ENCODE data around the gene FRMD4B.

Gene FRMD4B

GRCh38 chr3:69403454-69403853 is 17.6 kb upstream of the FRMD4B start:
- no peak for DNase-seq

DNA sequence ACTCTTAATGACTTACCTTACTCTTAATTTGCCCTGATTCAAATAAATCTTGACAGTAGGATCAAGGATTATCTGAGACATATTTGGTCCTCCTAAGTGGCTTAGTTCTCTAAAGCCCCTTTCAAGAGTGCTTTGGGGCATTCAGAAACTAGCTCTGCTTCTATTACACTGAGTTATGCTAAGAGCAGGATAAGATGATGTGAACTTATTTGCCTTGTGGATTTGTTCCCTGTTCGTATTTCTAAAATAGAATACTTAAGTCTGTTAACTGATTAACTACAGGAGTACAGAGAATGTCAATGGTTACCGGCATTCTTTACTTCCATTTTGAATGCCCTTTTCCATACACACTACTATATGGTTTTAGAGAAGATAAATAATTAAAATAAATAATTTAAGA is 14.8 kb upstream of the FRMD4B start:
- DNase-seq, result no peak

GRCh38 chr3:69392850-69393249 is 7.0 kb upstream of the FRMD4B start:
- no peak for DNase-seq

DNA sequence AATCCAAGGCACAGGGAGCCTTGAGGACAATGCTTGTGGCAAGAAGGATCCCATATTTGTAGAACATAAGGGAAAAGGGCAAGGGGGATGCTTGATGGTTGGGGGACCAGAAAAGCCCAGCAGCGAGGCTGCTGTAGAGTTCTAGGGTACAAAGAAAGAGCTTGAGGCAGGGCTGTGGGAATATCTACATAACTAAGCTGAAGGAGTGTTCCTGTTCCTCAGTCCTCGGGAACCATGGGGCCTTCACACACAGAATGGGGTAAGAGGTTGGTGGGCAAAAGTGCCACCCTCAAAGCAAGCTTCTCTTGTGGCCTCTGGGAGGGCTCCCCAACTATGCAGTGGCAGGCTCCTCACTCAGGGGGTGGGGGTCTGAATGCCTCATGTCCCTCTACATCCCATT is 6.5 kb upstream of the FRMD4B start:
- no peak for DNase-seq

- DNase-seq, result no peak
Measured at GRCh38 chr3:69391554-69391953, 5.7 kb upstream of the FRMD4B start.

DNA sequence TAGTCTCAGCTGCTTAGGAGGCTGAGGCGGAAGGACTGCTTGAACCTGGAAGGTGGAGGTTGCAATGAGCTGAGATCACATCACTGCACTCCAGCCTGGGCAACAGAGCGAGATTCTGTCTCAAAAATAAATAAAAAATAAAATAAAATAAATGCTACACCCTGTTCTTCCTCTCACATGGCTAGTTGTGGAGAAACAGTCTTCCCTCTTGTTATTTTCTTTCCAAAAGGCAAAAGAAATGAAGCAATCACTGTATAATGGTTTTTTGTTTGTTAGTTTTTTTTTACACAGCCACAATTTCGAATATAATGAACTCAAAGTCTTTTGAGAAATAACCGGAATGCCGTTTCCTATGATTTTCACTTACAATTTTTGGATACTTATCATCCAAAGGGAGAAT is 4.9 kb upstream of the FRMD4B start:
- no peak for DNase-seq

- DNase-seq, result no peak
Measured at GRCh38 chr3:69389520-69390248, 3.8 kb upstream of the FRMD4B start.

GRCh38 chr3:69388241-69388640 is 2.4 kb upstream of the FRMD4B start:
- DNase-seq, result no peak

GRCh38 chr3:69386556-69387385 is 883 bp upstream of the FRMD4B start:
- no peak for DNase-seq

DNA sequence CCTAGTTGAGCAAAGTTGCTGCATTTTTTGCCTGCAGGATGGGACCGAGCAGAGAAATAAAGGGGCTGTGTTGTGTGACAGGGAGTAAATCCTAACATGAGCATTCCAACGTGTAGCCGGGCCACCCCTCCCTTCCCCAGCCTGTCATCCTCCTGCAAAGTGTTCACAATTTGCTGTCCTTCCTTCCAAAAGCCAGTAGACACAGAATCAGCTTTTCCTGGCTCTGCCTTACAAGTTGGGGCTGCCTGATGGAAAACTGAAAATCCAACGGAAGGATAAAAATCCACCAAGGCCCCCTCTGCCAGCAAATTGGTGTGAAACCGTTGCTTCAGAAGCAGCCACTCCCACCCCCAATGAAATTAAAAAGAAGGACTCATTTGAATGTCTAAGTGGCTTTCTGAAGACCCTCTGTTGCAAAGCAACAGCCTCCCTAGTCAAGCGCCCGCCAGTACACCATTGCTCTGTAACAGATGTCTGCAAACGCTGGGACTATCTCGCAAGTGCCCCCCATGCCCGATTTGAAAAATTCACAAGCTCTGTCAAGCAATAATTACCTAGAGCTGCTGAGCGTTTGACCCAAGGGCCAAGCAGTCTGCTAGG is 665 bp downstream of the FRMD4B start:
- no peak for DNase-seq

DNA sequence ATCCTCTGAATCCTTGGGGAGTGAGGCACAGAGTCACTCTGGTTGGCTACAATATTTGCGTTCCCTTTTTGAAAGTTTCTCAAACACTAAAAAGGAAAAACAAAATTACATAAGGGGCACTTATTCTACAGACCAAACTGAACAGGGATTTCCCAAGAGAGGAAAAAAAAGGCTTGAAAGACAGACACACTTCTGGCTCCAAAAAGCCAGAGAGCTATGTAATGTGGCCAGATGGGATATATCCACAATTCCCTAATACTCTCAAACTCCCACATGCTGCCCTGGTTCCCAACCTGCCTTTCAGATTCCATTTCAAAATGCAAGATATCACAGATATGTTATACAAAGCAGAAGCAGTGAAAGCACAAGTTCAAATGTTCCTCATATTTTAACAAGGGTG is 1.6 kb downstream of the FRMD4B start:
- DNase-seq, result no peak

DNA sequence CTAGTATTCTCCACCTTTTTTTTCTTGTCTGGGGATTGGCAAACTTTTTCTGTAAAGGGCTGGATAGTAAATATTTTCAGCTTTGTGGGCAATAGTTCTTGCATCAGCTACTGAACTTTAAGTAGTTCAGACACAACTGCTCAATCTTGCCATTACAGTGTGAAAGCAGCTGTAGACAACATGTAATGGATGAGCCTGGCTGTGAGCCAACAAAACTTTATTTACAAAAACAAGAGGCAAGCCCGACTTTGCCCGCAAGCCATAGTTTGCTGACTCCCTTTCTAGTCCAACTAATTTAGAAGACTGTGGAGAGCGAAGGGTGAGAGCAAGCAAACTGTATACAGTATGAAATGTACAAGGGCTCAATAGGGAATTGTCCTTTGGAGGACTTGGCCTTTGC is 6.2 kb downstream of the FRMD4B start:
- no peak for DNase-seq

- no peak for DNase-seq
Measured at GRCh38 chr3:69378112-69378802, 7.6 kb downstream of the FRMD4B start.

GRCh38 chr3:69377262-69377661 is 8.6 kb downstream of the FRMD4B start:
- DNase-seq, result no peak

DNA sequence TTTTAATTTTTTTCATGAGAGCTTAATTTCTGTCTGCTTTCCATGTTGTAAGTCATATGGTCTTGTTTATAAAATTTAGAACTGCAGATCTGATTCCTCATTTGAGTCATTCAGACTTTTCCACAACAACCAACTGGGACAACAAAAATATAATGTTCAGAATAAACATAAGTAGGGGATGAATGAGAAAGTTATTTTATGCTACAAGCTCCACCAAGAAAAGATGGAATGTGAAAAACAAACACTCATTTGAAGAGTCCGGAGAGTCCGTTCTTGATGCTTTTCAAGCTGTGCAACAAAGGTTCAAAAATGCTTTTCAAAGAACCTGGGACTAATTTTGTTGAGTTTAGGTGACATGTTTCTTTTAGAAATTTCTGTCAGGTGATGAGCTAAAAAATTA is 9.2 kb downstream of the FRMD4B start:
- DNase-seq, result no peak

- DNase-seq, result no peak
Measured at GRCh38 chr3:69371816-69372215, 14.1 kb downstream of the FRMD4B start.

- no peak for DNase-seq
Measured at GRCh38 chr3:69370901-69371301, 15.0 kb downstream of the FRMD4B start.

DNA sequence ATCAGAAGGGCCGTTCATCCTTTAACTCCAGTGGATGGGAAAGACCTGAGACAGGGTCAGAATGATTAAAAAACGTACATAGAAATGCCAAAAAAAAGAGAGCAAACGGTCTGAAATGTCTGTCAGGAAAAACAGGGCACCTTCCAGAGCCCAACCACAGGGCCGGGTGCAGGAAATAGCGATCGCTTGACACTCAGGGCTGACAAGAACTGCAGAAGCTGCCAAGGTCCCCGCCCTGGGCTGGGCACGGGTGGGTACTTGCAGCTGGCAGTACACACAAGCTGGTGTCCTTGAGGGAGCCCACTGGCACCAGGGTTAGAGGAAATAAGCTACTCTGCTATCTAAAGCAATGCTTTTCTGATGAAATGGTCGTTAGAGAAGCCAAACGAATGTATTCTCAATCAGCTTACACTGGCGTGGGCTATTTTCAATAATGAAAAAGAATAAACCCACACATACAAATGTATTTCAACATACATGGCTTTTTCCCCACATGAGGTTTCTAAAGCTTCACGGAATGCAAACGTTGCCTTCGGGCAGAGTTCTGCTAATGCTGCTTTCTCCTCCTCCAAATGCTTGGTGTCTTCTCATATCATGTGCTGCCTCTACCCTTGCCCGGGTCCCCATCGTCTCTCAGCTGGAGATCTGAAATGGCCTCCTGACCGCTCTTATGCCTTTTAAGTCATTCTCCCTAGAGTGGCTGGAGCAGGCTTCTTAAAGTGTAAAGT is 15.6 kb downstream of the FRMD4B start:
- DNase-seq, result peak in 2 of 6 experiments; percentile 3 to 7

DNA sequence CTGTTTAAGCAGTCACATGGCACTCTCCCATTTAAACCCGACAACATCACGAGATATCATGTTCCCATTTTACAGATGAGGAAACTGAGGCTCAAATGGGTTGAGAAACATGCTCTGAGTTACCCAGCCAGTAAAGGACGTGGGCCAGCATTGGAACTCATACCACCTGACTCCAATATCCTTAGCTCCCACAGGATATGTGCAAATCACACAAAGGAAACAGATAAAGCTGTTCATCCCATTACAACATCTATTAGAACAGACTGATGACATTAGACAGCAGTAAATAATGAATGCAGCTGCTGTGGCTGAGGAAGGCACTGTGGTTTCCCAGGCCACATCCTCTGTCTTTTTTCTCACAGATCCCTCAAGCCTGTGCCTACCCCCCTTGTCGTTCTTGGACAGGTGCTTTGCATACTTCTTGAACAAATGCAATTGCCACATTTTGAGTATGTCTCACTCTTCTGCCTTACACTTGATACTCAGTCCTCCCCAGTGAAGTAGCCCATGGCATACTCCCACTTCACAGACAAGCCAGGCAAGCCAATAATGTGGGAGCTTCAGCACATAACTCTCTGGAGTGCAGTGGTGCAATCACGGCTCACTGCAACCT is 17.7 kb downstream of the FRMD4B start:
- peak in 1 of 6 experiments; percentile 5 for DNase-seq

GRCh38 chr3:69367586-69367985 is 18.3 kb downstream of the FRMD4B start:
- DNase-seq, result no peak

DNA sequence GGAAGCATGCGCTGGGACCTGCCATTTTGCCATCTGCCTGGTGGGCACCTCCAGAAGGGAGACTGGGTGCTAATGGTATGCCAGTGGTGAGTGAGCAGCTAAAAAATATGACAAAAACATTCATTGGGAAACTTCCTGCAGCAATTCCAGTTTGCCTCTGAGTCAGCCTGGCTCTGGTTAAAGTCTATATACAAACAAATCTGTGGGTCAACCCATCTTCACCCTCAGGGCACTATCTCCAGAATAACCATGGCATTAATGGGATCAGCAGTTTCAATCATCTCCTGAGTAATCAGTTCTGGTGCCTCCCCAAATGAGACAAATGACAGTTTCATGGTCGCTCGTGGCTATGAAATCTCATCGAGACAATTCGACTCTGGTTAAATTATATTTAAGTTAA is 21.5 kb downstream of the FRMD4B start:
- DNase-seq, result no peak

- no peak for DNase-seq
Measured at GRCh38 chr3:69360690-69361089, 25.2 kb downstream of the FRMD4B start.

All from stimulated activated naive CD4-positive, alpha-beta T cell (primary cell).